ENCODE data around the gene KCTD16. TPM values are rescaled to one million over a fixed set of nuclear protein-coding genes. Genes with fewer than 3 reads are reported as not detected.
A peak's percentile ranks its signal among the peaks of the same experiment; 100 is the strongest.

The KCTD16 gene
- total and polyA plus RNA-seq, 2 donors, result 0.02 to 0.09 TPM

DNA sequence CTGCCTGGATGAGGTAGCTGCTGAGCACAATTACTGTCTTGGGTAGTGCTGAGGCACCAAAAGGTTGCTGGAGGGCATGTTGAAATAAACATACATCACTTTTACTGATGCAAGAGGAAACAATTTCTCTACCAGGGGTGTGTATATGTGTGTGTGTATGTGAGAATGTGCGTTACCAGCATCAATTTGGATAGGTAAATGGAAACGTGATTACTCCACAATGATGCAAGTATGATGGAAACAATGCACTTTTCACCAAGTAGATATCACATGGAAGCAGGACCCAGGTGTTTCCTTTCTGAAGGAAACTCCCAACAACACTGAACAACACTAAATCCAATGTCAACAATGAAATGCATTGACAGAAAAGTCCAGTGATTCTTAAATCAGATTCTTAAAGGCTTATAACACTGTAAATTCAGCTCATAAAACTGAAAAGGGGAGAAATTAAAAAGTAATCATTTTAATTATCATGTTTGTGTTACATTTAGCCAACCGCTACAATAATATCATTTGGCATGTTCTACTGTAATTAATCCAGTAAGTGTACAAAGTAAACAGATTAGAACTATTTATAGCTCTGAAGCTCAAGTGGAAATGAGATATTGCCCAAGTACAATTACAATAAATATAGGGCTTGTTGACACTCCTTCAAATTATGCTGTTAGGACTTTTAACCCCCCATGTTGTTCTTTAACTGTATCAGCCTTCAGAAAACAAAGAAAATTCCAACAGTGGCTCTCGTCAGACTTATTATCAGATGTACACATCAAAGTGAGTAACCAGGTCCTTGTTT is 25.5 kb upstream of the KCTD16 start:
- Histone ChIP-seq H3K27me3 (ENCODE audit: control insufficient read depth in 2 of 2, insufficient read depth in 1 of 2, low read length in 1 of 2) (no peaks in the 10 kb centered on the region), H3K9me3 (ENCODE audit: control insufficient read depth in 2 of 2, insufficient read depth in 1 of 2, low read length in 1 of 2) (no peaks in the 10 kb centered on the region), H3K36me3 (ENCODE audit: control insufficient read depth in 2 of 2, insufficient read depth in 2 of 2, low read length in 1 of 2) (no peaks in the 10 kb centered on the region), H3K27ac (ENCODE audit: low read depth in 1 of 2, low read length in 1 of 2) (no peak overlapping the region), H3K4me3 (ENCODE audit: low read length in 2 of 2) (no peak overlapping the region), H3K4me1 (ENCODE audit: control insufficient read depth in 2 of 2, insufficient read depth in 2 of 2, low read length in 2 of 2) (peaks cover 0 to 7% of the 10 kb centered on the region in 2 donors)
- no peak for DNase-seq (ENCODE audit: low read depth in 6 of 9, low spot score in 9 of 9)
- 76% methylated on average over 4 of the region's 4 CpGs for WGBS

DNA sequence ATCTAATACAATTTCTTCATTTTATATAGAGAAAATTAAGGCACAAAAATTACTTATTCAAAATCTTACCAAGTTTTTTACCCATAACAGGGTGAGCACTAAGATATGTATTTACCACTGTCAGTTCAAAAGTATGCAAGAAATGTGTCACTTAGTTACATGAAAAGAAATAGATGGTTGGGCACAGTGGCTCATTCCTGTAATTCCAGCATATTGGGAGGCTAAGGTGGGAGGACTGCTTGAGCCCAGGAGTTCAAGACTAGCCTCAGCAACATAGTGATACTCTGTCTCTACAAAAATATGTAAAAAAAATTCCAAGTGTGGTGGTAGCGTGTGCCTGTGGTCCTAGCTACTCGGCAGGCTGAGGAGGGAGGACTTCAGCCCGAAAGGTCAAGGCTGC is 19.6 kb upstream of the KCTD16 start:
- Histone ChIP-seq H3K4me3 (ENCODE audit: low read length in 2 of 2) (no peak overlapping the region), H3K27ac (ENCODE audit: low read depth in 1 of 2, low read length in 1 of 2) (no peak overlapping the region), H3K27me3 (ENCODE audit: control insufficient read depth in 2 of 2, insufficient read depth in 1 of 2, low read length in 1 of 2) (no peaks in the 10 kb centered on the region), H3K36me3 (ENCODE audit: control insufficient read depth in 2 of 2, insufficient read depth in 2 of 2, low read length in 1 of 2) (no peaks in the 10 kb centered on the region), H3K9me3 (ENCODE audit: control insufficient read depth in 2 of 2, insufficient read depth in 1 of 2, low read length in 1 of 2) (no peaks in the 10 kb centered on the region), H3K4me1 (ENCODE audit: control insufficient read depth in 2 of 2, insufficient read depth in 2 of 2, low read length in 2 of 2) (no peaks in the 10 kb centered on the region)
- 96% methylated on average over 3 of the region's 3 CpGs for WGBS
- no peak for DNase-seq (ENCODE audit: low read depth in 6 of 9, low spot score in 9 of 9)

DNA sequence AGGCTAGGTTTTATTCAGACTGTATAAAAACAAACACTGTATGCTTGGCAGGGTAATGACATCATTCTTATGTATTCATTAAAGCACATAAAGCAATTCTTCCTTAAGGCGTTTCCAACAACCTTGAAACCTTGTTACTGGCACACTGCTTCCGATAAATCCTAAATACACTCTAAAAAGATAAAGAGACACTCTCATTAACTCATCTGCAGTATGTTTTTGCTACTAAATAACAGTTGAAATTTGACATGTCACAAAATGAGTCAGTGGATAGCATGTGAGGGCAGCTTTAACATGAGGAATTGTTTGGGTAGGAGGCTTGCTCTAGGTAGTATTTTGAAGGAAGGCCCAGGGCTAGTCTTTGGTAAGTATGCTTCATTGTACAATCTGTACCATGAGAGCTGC is 13.9 kb upstream of the KCTD16 start:
- Histone ChIP-seq H3K36me3 (ENCODE audit: control insufficient read depth in 2 of 2, insufficient read depth in 2 of 2, low read length in 1 of 2) (peaks cover 4 to 16% of the 10 kb centered on the region in 2 donors), H3K4me3 (ENCODE audit: low read length in 2 of 2) (no peak overlapping the region), H3K9me3 (ENCODE audit: control insufficient read depth in 2 of 2, insufficient read depth in 1 of 2, low read length in 1 of 2) (no peaks in the 10 kb centered on the region), H3K27me3 (ENCODE audit: control insufficient read depth in 2 of 2, insufficient read depth in 1 of 2, low read length in 1 of 2) (no peaks in the 10 kb centered on the region), H3K4me1 (ENCODE audit: control insufficient read depth in 2 of 2, insufficient read depth in 2 of 2, low read length in 2 of 2) (no peaks in the 10 kb centered on the region), H3K27ac (ENCODE audit: low read depth in 1 of 2, low read length in 1 of 2) (no peak overlapping the region)
- WGBS, result 97% methylated on average over 2 of the region's 2 CpGs
- no peak for DNase-seq (ENCODE audit: low read depth in 6 of 9, low spot score in 9 of 9)

DNA sequence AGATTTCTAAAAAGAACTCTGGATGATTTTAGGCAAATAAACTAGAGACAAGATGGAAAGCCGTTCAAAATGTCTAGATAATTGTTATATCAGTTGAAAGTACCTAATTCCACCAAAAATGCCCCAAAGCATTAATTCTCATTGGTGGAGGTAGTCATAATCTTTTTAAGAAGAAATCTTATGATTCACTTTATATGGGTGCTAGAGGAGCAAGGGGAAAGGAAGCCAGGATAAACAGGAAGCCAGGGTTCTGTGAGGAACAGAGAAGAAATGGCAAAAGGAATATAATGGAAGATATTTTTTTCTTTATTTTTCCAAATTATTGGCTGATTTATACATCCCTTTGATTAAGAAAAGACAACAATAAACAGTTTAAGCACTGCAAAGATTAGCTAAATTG is 8.0 kb upstream of the KCTD16 start:
- Histone ChIP-seq H3K9me3 (ENCODE audit: control insufficient read depth in 2 of 2, insufficient read depth in 1 of 2, low read length in 1 of 2) (no peaks in the 10 kb centered on the region), H3K27me3 (ENCODE audit: control insufficient read depth in 2 of 2, insufficient read depth in 1 of 2, low read length in 1 of 2) (no peaks in the 10 kb centered on the region), H3K36me3 (ENCODE audit: control insufficient read depth in 2 of 2, insufficient read depth in 2 of 2, low read length in 1 of 2) (peaks cover 13 to 47% of the 10 kb centered on the region in 2 donors), H3K4me3 (ENCODE audit: low read length in 2 of 2) (no peak overlapping the region), H3K27ac (ENCODE audit: low read depth in 1 of 2, low read length in 1 of 2) (no peak overlapping the region), H3K4me1 (ENCODE audit: control insufficient read depth in 2 of 2, insufficient read depth in 2 of 2, low read length in 2 of 2) (no peaks in the 10 kb centered on the region)
- DNase-seq (ENCODE audit: low read depth in 6 of 9, low spot score in 9 of 9), result no peak
- 98% methylated on average over 1 of the region's 1 CpG for WGBS

DNA sequence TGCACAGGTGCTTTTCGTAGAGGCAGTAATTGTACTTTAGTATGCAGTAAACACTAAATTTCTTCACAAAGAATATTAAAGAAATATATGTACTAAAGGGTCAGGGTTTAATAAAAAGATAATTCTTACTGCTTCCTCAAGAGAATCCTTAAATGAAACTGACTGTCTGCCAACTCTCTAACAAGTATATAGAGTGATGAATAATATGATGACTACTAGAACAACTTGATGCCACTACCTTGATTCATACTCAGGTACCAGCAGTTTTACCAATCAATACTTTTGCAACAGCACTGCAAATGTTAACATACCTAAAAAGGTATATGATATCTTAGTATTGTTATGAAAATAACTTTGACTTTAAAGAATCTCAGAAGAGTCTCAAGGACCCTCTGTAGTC is 4.0 kb upstream of the KCTD16 start:
- Histone ChIP-seq H3K36me3 (ENCODE audit: control insufficient read depth in 2 of 2, insufficient read depth in 2 of 2, low read length in 1 of 2) (peaks cover 9 to 35% of the 10 kb centered on the region in 2 donors), H3K27me3 (ENCODE audit: control insufficient read depth in 2 of 2, insufficient read depth in 1 of 2, low read length in 1 of 2) (no peaks in the 10 kb centered on the region), H3K4me1 (ENCODE audit: control insufficient read depth in 2 of 2, insufficient read depth in 2 of 2, low read length in 2 of 2) (peaks cover 2 to 5% of the 10 kb centered on the region in 2 donors), H3K9me3 (ENCODE audit: control insufficient read depth in 2 of 2, insufficient read depth in 1 of 2, low read length in 1 of 2) (no peaks in the 10 kb centered on the region), H3K27ac (ENCODE audit: low read depth in 1 of 2, low read length in 1 of 2) (no peak overlapping the region), H3K4me3 (ENCODE audit: low read length in 2 of 2) (no peak overlapping the region)
- WGBS, result 96% methylated on average over 1 of the region's 1 CpG
- no peak for DNase-seq (ENCODE audit: low read depth in 6 of 9, low spot score in 9 of 9)

DNA sequence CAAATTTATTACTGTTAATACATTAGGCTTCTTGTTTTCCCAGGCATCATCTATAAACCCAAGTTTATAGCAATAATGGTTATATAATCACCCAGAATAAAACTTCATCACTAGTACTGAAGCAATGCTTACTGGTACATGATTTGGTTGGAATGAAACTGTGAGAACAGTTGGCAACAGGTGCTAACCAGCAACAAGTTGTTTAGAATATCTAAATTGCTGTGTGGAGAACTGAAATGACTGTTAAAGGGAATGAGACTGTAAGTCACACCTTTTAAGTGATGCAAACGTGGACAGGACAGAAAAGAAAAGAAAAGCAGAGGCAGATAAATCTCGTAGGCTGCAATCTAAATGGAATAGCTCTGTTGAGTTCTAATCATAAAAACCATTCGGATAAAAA is 2.7 kb upstream of the KCTD16 start:
- Histone ChIP-seq H3K27ac (ENCODE audit: low read depth in 1 of 2, low read length in 1 of 2) (no peak overlapping the region), H3K9me3 (ENCODE audit: control insufficient read depth in 2 of 2, insufficient read depth in 1 of 2, low read length in 1 of 2) (no peaks in the 10 kb centered on the region), H3K4me1 (ENCODE audit: control insufficient read depth in 2 of 2, insufficient read depth in 2 of 2, low read length in 2 of 2) (peaks cover 2 to 5% of the 10 kb centered on the region in 2 donors), H3K27me3 (ENCODE audit: control insufficient read depth in 2 of 2, insufficient read depth in 1 of 2, low read length in 1 of 2) (no peaks in the 10 kb centered on the region), H3K36me3 (ENCODE audit: control insufficient read depth in 2 of 2, insufficient read depth in 2 of 2, low read length in 1 of 2) (peaks cover 5 to 23% of the 10 kb centered on the region in 2 donors), H3K4me3 (ENCODE audit: low read length in 2 of 2) (no peak overlapping the region)
- WGBS, result 95% methylated on average over 3 of the region's 3 CpGs
- DNase-seq (ENCODE audit: low read depth in 6 of 9, low spot score in 9 of 9), result no peak

DNA sequence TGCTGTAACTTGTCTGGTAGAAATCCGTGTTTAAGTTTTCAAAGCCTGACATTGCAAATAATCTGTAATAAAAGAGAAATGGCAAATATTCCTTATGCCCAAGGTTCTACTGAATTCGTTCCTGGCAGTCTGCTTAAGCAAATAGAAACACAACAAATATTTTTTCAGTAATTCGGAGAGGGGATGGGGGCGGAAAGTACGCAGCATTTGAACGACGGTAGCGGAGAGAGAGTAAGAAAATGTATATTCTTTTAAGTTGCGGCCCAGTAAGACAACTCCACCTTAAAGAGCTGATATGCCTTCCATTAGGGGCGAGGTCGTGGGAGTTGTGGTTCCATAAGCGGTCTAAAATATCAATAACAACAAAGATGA is 783 bp upstream of the KCTD16 start:
- no peak for DNase-seq (ENCODE audit: low read depth in 6 of 9, low spot score in 9 of 9)
- Histone ChIP-seq H3K27me3 (ENCODE audit: control insufficient read depth in 2 of 2, insufficient read depth in 1 of 2, low read length in 1 of 2) (no peaks in the 10 kb centered on the region), H3K27ac (ENCODE audit: low read depth in 1 of 2, low read length in 1 of 2) (peak overlapping the region; percentile 83 to 86), H3K4me3 (ENCODE audit: low read length in 2 of 2) (peak overlapping the region; percentile 73 to 84), H3K4me1 (ENCODE audit: control insufficient read depth in 2 of 2, insufficient read depth in 2 of 2, low read length in 2 of 2) (peaks cover 2 to 5% of the 10 kb centered on the region in 2 donors), H3K36me3 (ENCODE audit: control insufficient read depth in 2 of 2, insufficient read depth in 2 of 2, low read length in 1 of 2) (peaks cover 0 to 10% of the 10 kb centered on the region in 2 donors), H3K9me3 (ENCODE audit: control insufficient read depth in 2 of 2, insufficient read depth in 1 of 2, low read length in 1 of 2) (no peaks in the 10 kb centered on the region)
- 8% methylated on average over 12 of the region's 12 CpGs for WGBS

DNA sequence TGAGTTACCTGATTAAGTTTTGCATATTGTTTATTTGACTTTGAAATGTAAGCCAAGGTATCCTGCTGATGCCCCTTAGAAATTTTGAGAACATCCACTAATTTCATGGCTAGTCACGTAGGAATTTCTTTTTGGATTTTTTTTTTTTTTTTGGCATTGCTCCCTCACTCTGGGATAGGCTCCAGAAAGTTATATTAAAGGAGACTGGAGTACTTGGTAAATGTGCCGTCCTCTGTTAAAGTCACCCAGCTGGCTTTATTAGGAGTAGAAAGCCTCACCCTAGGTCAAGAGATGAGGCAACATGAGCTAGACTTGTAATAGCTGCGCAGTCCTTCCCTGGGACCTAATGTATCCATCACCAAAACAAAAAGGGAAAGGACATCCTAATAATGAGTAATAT is 3.1 kb downstream of the KCTD16 start:
- DNase-seq (ENCODE audit: low read depth in 6 of 9, low spot score in 9 of 9), result no peak
- Histone ChIP-seq H3K9me3 (ENCODE audit: control insufficient read depth in 2 of 2, insufficient read depth in 1 of 2, low read length in 1 of 2) (no peaks in the 10 kb centered on the region), H3K27me3 (ENCODE audit: control insufficient read depth in 2 of 2, insufficient read depth in 1 of 2, low read length in 1 of 2) (no peaks in the 10 kb centered on the region), H3K4me3 (ENCODE audit: low read length in 2 of 2) (no peak overlapping the region), H3K27ac (ENCODE audit: low read depth in 1 of 2, low read length in 1 of 2) (no peak overlapping the region), H3K36me3 (ENCODE audit: control insufficient read depth in 2 of 2, insufficient read depth in 2 of 2, low read length in 1 of 2) (peaks cover 0 to 2% of the 10 kb centered on the region in 2 donors), H3K4me1 (ENCODE audit: control insufficient read depth in 2 of 2, insufficient read depth in 2 of 2, low read length in 2 of 2) (peaks cover 2 to 5% of the 10 kb centered on the region in 2 donors)
- 92% methylated on average over 3 of the region's 3 CpGs for WGBS

DNA sequence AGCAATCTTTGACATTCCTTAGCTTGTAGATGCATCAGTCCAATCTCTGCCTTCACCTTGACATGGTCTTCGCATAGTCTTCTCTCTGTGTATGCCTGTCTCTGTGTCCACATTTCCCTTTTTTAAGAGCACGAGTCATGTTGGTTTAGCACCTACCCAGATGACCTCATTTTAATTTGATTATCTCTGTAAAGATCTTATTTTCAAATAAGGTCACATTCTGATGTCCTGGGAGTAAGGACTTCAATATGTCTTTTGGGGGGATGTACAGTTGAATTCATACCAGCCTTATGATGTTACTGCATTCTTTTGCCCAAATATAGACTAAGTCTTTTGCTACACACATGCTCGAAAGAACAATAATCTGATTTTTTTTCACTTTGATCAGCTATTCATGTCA is 6.9 kb downstream of the KCTD16 start:
- H3K27me3 ChIP-seq (ENCODE audit: control insufficient read depth in 2 of 2, insufficient read depth in 1 of 2, low read length in 1 of 2), result no peaks in the 10 kb centered on the region
- H3K4me3 ChIP-seq (ENCODE audit: low read length in 2 of 2), result no peak overlapping the region
- DNase-seq (ENCODE audit: low read depth in 6 of 9, low spot score in 9 of 9), result no peak
- no peaks in the 10 kb centered on the region for H3K36me3 ChIP-seq (ENCODE audit: control insufficient read depth in 2 of 2, insufficient read depth in 2 of 2, low read length in 1 of 2)
- H3K27ac ChIP-seq (ENCODE audit: low read depth in 1 of 2, low read length in 1 of 2), result no peak overlapping the region
- WGBS, result 89% methylated on average over 3 of the region's 3 CpGs
- H3K4me1 ChIP-seq (ENCODE audit: control insufficient read depth in 2 of 2, insufficient read depth in 2 of 2, low read length in 2 of 2), result no peaks in the 10 kb centered on the region
- no peaks in the 10 kb centered on the region for H3K9me3 ChIP-seq (ENCODE audit: control insufficient read depth in 2 of 2, insufficient read depth in 1 of 2, low read length in 1 of 2)

Measured in thymus (tissue), 11 donors.